ENCODE measurements around the gene ARL4D.
"Not testable (repeated sequence)": the region's sequence is repeated elsewhere in the genome, so short reads cannot be mapped to it uniquely, and the experiment has no call there.

ARL4D gene

DNA sequence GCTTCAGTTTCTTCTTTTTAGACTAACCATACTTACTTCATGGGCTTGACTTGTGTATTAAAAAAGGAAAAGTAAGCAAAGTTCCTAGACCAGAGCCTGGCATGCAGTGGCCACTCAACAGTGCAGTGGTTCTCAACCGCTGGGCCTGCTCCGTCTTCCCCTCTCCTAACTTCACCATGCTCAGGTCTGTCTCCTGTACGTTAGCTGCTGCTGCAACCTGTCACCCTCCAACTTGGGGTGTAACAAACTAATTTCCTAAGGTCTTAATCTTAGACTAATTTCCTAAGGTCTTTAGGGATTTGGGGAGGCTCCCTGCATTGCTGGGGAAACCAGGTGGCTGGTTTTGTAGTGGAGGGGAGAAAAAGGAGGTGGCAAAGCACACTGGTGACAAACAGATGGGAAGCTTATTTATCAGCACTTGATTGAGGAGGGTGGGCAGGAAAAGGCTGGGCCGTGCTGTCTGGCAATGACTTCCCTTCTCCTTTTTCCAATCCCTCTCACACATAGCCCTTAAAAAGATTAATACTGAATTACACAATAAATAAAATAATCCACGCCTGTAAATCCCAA is 2.2 kb upstream of the ARL4D start:
- DNase-seq = no peak

DNA sequence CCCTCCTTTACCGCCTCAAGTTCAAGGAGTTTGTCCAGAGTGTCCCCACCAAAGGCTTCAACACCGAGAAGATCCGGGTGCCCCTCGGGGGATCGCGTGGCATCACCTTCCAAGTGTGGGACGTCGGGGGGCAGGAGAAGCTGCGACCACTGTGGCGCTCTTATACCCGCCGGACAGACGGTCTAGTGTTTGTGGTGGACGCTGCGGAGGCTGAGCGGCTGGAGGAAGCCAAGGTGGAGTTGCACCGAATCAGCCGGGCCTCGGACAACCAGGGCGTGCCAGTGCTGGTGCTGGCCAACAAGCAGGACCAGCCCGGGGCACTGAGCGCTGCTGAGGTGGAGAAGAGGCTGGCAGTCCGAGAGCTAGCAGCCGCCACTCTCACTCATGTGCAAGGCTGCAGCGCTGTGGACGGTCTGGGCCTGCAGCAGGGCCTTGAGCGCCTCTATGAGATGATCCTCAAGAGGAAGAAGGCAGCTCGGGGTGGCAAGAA is 1.1 kb downstream of the ARL4D start:
- DNase-seq = no peak

DNA sequence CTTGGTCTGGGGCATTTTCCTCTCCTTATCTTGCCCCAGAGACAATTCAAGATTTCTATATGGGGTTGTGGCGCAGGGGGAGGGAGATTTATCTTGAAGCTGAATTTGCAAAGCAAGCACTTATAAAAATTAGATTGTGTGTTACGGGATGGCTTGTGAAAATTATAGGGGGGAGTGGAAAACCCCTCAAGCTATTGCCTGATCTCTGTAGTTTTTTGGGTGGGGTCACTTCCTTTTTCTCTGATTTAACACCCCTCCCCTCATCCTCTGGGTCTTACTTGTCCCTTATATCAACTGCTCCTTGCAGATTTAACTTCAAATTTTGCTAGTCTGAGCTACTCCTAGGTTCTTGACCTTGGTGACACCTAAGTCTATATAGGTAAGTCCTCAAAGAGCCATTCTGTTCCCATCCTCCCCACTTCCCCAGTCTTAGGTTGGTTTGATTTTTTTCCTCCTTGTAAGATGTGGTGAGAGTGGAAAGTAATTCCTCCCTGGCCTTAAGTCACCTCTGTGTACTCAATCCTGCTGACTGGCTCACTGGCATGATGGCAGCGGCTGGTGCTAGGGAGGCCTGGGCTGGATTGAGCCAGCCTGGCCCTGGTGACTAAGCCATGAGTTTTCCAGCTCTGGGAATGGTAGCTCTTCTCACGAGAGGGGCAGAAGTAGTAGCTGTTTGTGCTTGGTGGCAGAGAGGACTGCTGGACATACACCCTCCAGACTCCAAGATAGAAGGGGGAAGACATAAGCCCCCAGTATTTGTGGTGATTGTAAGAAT is 2.3 kb downstream of the ARL4D start:
- DNase-seq = no peak

DNA sequence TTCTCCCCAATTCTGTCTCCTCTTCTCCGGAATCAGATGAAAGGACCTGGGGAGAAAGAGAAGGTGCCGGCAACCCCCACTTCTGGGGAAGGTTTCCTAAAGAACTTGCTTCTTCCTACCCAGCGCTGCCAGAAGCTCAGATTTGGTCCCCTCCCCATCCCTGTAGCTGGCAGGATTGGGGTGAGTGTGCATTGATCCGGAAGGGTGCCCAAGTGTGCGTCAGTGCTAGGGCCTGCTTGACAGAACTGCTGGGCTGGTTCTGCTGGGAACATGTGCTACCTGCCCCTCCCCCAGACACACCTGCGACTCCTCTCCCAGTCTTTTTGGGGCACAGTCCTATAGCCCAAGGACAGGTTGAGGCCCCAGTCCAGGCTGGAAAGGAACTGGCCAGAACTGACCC is 3.3 kb downstream of the ARL4D start:
- no peak for DNase-seq

DNA sequence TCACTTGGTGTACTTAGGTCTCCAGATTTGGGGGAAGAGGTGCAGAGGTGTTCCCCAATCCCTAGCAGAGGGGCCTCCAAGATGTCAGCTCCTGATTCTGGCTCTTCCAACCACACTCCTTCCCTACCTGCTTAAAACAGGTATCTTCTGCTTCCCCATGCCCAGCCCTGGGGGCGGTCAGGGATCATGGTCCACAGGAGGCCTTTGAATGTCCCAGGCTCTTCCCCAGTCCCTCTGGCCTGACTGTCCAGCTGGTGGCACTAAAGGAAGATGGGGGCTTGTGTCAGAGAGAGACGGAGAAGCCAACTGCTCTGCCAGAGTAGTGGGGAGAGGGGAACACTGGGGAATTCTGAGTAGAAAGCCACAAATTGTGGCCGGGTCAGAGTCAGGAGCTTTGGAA is 3.8 kb downstream of the ARL4D start:
- no peak for DNase-seq

DNA sequence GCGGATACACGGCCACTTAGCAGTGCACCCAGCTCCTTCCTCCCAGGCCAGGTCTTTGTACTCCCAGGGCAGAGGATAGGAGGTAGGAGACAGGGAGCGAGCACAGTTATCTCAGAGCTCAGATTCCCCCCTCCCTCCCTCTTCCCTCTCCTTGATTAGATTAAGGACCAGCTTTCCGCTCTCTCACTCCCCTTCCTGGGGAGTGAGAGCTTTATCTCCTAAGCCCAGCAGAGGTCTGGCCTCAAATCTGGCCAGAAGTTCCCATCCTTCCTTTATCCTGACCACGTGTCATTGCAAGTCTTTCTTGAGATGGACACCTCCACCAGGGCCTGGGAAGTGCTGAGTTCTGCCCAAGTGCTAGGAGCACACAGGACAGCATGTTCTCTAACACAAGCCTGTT is 5.1 kb downstream of the ARL4D start:
- DNase-seq = no peak

DNA sequence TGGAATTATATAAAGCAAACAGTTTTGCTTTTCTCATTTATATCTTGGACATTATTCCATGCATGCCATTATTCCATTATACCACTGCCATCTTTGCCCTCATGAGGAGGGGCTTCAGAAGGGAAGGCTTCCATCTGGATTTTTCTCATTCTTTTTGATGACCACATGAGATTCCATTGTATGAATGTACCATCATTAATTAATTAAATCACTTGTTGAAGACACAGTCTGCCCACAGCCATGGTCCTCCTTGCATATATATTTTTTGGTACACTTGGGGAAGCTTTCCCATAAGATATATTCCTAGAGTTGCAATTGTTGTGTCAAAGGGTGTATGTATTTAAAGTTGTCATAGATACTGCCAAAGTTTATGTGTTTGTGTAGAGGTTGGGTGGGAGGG is 7.1 kb downstream of the ARL4D start:
- DNase-seq = no peak

DNA sequence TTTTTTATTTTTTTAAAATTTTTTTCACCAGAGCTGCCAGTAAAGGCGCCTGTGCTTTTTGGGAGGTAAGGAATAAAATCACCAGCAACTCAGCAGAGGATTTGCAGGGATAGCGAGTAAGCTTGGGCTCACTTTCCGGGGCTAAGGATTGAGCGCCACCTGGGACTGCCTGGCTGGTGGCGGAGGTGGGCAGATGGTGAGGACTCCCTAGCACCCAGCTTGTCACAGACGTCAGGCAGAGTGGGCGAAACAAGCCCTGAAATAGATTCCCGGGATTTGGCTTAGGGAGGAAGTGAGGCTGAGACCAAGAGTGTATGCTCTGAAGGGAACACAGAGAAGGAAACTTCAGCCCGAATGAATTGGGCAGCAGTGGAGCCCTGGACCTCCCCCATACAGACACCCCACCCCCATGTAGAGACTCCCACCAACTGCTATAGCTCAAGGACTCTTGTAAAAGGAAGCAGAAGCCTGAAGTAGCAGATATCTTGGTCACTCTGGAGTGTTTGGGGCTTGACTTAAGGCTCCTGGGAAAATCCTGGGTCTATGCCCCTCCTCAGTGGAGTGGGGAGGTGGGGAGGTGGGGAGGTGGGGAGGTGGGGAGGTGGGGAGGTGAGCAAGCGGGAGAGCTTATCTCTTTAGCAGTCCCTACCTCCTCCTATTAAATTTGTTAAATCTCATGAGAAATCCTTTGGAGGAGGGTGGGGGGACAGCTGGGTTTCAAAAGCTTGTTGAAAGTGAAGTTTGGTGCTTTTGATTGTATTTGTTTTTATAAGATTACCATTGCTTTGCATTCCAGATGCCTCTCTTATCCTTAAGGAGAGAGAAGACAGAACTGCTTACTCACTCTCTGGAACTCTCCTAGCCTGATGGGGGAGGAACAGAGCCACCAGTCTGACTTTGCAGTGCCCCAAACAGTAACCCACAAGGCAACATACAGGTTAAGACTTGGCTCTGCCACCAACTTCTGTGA is 8.2 kb downstream of the ARL4D start:
- DNase-seq = no peak

DNA sequence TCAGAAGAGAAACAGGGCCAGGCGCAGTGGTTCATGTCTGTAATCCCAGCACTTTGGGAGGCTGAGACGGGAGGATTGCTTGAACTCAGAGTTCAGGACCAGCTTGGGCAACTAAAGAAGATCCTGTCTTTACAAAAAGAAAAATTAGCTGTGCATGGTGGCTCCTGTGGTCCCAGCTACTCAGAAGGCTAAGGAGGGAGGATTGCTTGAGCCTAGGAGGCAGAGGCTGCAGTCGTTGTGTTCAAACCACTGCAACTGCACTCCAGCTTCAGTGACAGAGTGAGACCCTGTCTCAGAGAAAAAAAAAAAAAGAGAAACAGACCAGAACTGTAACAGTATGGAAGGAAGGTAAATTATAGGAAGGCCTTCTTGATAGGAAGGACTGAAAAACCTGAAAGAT is 10.3 kb downstream of the ARL4D start:
- no peak for DNase-seq

DNA sequence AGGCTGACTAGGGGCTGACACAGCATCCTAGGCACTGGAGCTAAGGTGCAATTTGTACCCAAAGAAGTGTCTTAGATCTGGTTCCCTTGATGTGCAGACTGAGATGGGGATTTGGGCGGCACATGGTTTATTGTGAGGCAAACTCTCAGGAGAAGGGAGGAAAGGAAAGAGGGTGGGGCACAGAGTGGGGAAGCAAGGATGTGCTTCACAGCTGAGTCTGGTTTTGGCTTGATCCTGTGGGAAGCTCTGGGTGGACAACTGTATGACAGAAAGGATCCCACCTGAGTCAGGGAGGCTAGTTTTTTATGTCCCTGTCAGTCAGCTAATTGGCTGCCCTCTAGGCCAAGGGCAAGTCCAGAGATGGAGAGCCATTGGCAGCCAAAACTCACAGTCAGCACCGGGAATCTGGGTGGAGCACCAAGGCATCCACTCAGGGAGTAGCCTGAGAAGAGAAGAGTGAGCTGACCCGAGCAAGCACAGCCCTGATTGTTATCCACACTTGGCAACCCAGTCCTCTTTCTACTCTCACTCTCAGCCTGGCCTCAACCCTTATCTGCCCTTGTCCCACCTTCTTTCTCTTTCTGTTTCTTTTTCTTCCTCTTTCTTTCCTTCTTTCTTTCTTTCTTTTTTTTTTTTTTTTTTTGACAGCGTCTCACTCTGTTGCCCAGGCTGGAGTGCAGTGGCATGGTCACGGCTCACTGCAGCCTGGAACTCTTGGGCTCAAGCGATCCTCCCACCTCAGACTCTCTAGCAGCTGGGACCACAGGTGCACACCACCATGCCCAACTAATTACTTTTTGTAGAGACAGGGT is 12.0 kb downstream of the ARL4D start:
- DNase-seq = no peak

DNA sequence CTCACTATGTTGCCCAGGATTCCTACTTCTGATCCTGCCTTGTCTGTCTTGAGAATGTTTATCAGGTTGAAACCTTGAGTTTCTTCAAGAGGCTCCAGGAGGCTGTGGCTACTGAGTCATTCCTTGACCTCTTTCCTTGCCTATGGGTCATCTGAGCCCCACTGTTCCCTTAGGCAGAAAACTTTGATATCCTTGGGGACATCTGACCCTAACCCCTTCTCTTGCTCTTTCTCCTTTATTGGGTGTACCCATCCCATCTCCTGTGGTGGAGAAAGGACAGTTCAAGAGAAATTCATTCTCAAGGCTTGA is 12.5 kb downstream of the ARL4D start:
- DNase-seq = no peak

DNA sequence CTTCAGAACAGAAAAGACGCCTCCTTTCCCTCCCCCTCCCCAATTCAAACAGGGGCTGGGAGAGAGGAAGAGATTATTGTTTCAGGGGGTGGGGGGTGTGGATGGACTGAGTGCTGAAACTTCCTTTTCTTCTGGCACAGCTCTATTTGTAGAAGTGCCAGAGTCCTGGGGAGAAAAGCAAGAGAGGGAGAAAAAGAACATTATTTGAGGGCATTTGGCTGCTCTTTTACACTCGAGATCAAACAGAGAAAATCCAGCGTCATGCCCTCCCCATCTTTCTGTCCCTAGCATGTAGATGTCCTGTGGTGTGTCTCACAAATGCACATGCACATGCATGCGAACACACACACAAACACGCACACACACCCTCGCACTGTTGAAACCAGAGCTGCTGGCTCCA is 13.0 kb downstream of the ARL4D start:
- DNase-seq = no peak

DNA sequence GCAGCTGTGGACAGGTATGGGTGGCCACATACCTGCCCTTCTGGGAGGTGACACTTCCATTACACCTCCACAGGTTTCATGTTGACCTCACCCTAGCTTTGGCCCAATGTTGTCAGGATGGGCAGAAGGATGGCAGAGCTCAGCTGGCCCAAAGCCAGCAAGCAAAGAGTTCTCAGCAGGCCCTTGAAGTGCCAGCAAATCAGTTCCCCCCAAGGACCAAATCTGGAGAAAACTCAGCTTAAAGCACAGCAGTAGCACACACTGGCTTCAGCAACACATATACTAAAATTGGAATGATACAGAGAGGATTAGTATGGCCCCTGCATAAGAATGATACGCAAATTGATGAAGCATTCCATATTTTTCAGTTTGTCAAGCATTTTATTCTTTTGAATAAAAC is 13.4 kb downstream of the ARL4D start:
- DNase-seq = no peak

DNA sequence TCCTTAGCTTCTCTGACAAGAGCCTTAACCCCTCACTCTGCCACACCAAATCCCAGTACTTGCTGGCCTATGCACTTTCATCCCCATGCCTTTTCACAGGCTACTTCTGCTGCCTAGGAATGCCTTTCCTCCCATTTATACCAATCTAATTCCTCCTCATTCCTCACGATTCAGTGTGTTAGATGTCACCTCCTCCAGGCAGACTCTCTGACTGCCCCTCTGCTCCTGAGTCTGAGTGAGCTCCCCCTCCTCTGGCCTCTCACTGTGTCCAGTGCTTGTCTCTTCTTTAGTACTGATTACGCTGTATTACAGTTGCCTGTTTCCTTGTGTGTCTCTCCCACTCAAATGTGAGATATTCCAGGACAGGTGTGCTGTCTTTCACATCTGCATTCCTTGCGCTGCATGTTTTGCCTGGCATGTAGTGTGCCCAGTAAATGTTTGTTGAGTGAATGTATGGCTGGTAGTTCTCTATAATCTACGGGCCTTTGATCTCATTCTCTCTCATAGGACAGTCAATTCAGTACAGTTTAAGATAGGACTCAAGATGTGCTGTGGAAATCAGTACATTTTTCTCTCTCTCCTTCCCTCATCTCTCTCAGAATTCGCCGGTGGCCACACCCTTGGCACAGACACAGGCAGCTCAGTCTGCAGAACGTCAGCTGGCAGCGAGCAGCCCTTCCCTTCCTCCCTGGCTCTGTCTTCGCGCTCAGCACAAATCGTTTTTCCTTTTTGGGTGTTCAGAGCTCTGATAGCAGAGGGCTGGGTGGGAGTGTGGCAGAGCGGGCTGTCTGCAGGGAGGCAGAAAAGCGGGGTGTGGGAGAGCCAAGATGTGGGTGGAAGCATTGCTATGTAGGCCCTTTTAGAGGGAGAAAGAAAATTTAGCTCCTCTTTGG is 18.5 kb downstream of the ARL4D start:
- DNase-seq = no peak

DNA sequence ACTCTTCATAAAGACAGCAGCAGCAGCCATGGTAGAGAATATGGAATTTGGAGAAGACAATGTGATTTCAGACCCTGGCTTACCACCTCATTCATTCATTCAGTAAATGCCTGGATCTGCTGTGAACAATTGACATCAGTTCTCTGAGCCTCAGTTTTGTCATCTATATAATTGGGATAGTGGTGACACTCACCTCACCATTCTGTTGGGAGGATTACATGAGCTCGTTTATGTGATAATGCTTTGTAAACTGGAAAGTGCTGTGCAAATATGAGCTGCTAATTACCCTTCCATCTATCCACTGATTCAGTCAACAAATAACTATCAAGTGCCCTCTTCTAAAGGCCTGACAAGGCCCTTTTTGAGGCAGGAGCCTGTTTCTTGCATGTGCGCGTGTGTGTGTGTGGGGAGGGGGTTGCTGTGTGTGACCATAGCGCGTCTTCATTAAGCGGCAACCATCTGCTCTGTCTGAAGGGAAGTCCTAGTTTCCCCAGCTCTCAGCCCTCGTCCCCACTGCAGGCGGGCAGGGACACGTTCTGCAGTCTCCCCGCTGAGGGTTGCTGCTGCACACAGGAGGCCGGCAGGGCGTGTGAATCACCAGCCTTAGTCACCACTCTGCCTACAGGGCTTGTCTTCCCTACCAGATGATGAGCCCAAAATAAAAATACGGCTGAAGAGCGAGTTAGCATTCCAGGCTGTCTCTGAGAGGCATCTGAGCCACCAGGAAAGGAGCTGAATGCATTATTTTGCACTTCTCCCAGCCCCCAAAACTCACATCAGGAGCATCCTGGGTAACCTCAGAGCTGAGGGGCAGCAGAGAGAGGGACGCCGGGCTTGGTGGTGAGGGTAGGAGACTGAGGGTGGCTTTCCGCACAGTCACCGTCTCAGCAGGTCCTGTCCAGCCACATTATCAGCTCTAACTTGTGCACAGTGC is 19.9 kb downstream of the ARL4D start:
- DNase-seq = peak; percentile 94

DNA sequence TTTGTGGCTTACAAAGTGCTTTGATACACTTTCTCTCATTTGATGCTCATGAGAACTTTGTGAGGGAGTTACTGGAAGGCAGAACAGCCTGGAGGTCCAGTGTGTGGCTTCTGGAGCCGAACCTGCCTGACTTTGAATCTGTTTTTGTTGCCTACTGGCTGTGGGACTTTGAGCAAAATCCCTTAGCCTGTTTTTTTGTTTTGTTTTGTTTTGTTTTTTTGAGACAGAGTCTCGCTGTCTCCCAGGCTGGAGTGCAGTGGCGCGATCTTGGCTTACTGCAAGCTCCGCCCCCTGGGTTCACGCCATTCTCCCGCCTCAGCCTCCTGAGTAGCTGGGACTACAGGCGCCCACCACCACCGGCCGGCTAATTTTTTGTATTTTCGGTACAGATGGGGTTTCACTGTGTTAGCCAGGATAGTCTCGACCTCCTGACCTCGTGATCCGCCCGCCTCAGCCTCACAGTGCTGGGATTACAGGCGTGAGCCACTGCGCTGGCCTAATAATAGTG is 20.6 kb downstream of the ARL4D start:
- not testable (repeated sequence) for DNase-seq

DNA sequence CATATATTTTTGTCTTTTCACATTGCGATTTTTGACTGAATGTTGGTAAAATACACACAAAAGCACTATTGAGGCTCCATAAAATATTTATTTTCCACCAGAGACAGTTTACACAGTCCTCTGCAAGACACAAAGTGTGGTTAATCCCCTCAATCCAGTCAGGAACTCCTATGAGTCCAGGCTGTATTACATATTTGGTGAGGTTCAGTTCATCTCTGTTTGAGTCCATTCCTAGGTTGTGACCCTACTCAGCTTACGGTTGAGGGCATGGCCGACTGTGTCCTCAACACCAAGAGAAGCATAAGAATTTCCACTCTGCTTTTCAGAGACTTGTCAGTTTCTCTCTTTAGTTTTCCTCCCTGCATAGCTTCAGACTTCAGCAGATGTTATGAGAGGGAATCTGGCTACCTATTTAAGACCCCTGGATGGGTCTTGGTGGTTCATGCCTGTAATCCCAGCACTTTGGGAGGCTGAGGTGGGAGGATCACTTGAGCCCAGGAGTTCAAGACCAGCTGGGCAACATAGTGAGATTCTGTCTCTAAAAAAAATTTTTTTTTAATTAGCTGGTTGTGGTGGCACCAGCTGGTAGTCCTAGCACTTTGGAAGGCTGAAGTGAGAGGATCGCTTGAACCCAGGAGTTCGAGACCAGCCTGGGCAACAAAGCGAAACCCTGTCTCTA is 25.1 kb downstream of the ARL4D start:
- DNase-seq = no peak

DNA sequence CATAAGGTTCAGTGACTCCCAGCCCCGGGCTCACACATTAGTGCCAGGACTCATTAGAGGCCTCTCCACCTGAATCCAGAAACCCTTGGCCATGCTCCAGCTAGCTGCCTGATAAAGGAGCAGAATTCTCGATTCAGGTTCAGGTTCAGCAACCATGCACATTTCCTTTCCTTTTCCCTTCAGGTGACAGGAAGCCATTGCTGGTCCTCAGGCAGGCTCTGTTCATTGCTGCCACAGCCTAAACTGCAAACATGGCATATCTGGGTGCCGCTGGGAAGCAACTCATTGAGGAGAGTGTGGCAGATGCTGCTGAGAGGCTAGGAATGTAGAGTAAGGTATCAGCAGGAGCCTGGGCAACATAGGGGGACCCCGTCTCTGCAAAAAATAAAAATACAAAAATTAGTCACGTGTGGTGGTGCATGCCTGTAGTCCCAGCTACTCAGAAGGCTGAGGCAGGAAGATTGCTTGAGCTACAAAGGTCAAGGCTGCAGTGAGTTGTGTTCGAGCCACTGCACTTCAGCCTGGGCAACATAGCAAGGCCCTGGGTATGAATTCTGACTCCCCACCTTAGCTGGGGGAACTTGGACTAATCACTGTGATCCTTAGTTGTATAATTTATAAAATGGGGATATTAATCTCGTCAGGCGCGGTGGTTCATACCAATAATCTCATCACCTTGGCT is 28.7 kb downstream of the ARL4D start:
- no peak for DNase-seq

DNA sequence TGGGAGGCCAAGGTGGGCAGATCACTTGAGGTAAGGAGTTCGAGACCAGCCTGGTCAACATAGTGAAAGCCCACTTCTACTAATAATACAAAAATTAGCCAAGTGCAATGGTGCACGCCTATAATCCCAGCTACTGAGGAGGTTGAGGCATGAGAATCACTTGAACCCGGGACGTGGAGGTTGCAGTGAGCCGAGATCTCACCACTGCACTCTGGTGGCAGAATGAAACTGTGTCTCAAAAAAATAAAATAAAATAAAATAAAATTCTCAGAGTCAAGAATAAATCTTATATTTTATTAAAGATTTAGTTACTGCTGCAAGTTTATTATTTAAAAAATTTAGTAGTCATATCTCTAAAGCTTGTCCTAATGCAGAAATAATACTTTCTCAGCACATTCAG is 29.7 kb downstream of the ARL4D start:
- no peak for DNase-seq

Data from NCI-H1417 treated with DMSO at 0.1 percent for 48 hours (cell line).